ENCODE measurements around the gene FN1.
"Not testable (repeated sequence)": the region's sequence is repeated elsewhere in the genome, so short reads cannot be mapped to it uniquely, and the experiment has no call there.

Gene FN1

DNA sequence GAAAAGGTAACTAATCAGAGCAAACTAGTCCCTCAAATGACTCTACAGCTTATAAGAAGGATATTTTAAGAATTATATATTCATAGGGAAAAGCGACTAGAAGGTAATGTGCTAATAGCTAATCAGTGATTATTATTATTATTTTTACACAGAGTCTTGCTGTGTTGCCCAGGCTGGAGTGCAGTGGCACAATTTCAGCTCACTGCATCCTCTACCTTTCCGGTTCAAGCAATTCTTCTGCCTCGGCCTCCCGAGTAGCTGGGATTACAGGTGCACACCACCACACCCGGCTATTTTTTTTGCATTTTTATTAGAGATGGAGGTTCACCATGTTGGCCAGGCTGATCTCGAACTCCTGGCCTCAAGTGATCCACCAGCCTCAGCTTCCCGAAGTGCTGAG, 27.4 kb downstream of the FN1 start:
- not testable (repeated sequence) for H3K9ac ChIP-seq (ENCODE audit: low read depth in 1 of 2, low read length in 2 of 2); H3K4me3 ChIP-seq (ENCODE audit: low read depth in 1 of 2, low read length in 2 of 2); H3K27ac ChIP-seq (ENCODE audit: low read depth, low read length); H3K27me3 ChIP-seq (ENCODE audit: control insufficient read depth in 1 of 2, insufficient read depth in 2 of 2, low read length in 2 of 2); H3K36me3 ChIP-seq (ENCODE audit: control insufficient read depth in 1 of 2, insufficient read depth in 2 of 2, low read length in 2 of 2); H3K9me3 ChIP-seq (ENCODE audit: control insufficient read depth in 1 of 2, low read length in 2 of 2); H3K4me1 ChIP-seq (ENCODE audit: control insufficient read depth in 1 of 2, insufficient read depth in 2 of 2, low read length in 2 of 2)

DNA sequence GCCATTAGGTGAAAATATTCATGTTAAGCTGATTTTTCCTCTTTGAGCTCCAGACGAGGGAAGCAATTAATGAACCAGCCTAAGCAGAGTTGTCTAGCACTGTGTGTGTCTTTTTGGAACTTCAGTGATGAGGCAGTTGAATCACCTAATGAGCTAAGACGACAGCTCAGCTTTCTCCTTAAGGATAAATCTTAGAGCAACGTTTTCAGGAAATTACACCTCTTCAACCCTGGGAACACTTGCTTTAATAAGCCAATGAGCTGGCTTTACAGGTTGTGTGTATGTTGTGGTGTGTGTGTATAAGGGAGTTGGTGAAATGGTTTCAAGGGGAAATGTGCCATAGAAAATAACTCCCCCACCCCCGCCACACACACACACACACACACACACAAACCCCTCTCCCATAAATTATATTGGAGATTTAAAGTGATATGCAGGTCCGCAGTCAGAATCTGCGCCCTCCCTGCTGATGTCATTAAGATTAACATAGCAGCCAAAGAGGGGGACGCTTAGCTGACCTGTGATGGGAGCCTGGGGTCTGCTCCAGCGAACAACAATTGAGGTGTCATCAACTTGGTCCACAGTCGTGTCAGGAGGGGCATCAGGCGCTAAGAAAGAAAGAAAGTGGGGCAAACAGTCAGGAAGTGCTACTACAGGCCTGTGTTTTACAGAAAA, 28.1 kb downstream of the FN1 start:
- H3K4me3 ChIP-seq (ENCODE audit: low read depth in 1 of 2, low read length in 2 of 2) = no peak overlapping the region
- no peak overlapping the region for H3K9ac ChIP-seq (ENCODE audit: low read depth in 1 of 2, low read length in 2 of 2)
- no peaks in the 10 kb centered on the region for H3K27me3 ChIP-seq (ENCODE audit: control insufficient read depth in 1 of 2, insufficient read depth in 2 of 2, low read length in 2 of 2)
- H3K36me3 ChIP-seq (ENCODE audit: control insufficient read depth in 1 of 2, insufficient read depth in 2 of 2, low read length in 2 of 2) = peaks cover 0 to 4% of the 10 kb centered on the region in 2 donors
- H3K9me3 ChIP-seq (ENCODE audit: control insufficient read depth in 1 of 2, low read length in 2 of 2) = no peaks in the 10 kb centered on the region
- no peaks in the 10 kb centered on the region for H3K4me1 ChIP-seq (ENCODE audit: control insufficient read depth in 1 of 2, insufficient read depth in 2 of 2, low read length in 2 of 2)
- no peak overlapping the region for H3K27ac ChIP-seq (ENCODE audit: low read depth, low read length)

DNA sequence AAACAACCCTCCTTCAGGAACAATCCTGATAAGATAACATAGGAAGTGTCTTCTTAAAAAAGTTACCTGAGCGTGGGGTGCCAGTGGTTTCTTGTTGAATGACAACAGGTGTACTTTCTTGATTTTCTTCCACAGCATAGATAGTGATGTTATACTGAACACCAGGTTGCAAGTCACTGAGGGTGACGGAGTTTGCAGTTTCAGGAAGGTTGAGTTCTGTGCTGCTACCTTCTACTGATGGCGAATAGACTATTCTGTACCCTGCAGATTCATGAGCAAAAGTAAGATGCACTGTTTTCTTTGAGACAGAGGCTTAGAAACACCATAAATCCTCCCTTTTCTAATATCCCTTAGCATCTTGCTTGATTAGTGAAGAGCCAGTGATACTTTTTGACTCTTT, 28.8 kb downstream of the FN1 start:
- no peak overlapping the region for H3K4me3 ChIP-seq (ENCODE audit: low read depth in 1 of 2, low read length in 2 of 2)
- H3K36me3 ChIP-seq (ENCODE audit: control insufficient read depth in 1 of 2, insufficient read depth in 2 of 2, low read length in 2 of 2) = peaks cover 0 to 4% of the 10 kb centered on the region in 2 donors
- no peak overlapping the region for H3K9ac ChIP-seq (ENCODE audit: low read depth in 1 of 2, low read length in 2 of 2)
- no peaks in the 10 kb centered on the region for H3K27me3 ChIP-seq (ENCODE audit: control insufficient read depth in 1 of 2, insufficient read depth in 2 of 2, low read length in 2 of 2)
- no peaks in the 10 kb centered on the region for H3K4me1 ChIP-seq (ENCODE audit: control insufficient read depth in 1 of 2, insufficient read depth in 2 of 2, low read length in 2 of 2)
- no peak overlapping the region for H3K27ac ChIP-seq (ENCODE audit: low read depth, low read length)
- no peaks in the 10 kb centered on the region for H3K9me3 ChIP-seq (ENCODE audit: control insufficient read depth in 1 of 2, low read length in 2 of 2)

DNA sequence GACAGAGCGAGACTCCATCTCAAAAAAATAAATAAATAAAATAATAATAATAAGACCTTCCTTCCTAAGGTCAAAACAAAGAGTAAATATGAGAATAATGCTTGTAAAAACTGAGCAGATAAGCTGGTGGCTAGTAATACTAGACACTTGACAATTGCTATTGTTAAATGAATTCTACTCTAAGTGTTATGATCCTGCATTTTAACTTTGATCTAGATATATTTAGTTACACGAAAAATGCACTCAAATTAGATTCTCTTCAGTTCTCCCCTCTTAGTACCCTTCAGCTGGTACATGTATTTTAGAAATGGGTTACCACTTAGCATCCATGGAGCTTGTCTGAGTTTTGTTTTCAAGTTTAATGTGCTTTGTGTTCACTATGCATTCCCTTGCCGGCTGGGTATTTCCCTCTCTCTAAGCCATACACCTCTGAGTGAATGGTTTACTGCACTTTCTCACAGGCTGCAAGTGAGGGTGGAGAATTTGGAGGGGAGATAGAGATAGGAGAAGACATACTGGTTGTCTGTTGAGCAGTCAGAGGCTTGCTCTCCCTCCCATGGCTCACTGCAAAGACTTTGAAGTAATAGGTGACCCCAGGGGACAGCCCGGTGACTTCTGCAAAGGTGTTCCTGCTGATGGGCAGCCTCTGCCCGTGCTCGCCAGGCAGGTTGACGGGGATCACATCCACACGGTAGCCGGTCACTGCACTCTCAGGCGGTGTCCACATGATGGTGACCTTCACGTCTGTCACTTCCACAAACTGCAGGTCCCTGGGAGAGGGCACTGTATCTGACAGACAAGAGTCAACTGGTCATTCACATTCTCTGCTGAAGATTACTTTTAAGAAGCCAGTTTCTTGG, 29.9 kb downstream of the FN1 start:
- H3K27ac ChIP-seq (ENCODE audit: low read depth, low read length) = no peak overlapping the region
- peaks cover 0 to 4% of the 10 kb centered on the region in 2 donors for H3K36me3 ChIP-seq (ENCODE audit: control insufficient read depth in 1 of 2, insufficient read depth in 2 of 2, low read length in 2 of 2)
- no peak overlapping the region for H3K4me3 ChIP-seq (ENCODE audit: low read depth in 1 of 2, low read length in 2 of 2)
- H3K4me1 ChIP-seq (ENCODE audit: control insufficient read depth in 1 of 2, insufficient read depth in 2 of 2, low read length in 2 of 2) = no peaks in the 10 kb centered on the region
- H3K9ac ChIP-seq (ENCODE audit: low read depth in 1 of 2, low read length in 2 of 2) = no peak overlapping the region
- H3K9me3 ChIP-seq (ENCODE audit: control insufficient read depth in 1 of 2, low read length in 2 of 2) = no peaks in the 10 kb centered on the region
- H3K27me3 ChIP-seq (ENCODE audit: control insufficient read depth in 1 of 2, insufficient read depth in 2 of 2, low read length in 2 of 2) = no peaks in the 10 kb centered on the region

DNA sequence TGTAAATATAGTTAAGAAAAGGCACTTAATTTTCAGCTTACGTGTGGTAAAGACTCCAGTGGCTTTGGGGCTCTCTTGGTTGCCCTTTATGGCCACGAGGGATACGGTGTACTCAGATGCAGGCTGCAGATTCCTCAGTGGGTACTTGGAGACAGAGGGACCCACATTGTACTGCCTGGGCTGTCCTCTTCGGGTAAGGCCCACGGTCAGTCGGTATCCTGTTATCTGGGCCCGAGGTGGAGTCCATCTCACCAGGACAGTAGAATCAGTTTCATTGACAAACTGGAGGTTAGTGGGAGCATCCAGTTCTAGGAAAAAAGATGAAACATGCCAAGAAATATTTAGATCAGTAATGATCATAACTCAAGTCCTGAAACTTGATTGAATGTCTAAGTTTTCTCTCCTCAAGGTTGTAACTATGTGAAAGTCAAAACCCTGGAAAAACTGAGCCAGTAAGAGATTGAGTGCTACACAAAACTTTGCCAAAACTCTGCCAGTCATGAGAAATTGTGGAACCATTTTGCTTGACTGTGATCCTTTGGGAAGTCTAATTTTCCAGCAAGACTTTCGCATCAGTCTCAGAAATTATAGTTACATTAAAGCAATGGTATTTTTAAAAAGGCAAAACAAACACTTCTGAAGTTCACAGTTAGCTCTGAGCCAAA, 31.4 kb downstream of the FN1 start:
- Histone ChIP-seq H3K9ac (ENCODE audit: low read depth in 1 of 2, low read length in 2 of 2) (no peak overlapping the region), H3K4me1 (ENCODE audit: control insufficient read depth in 1 of 2, insufficient read depth in 2 of 2, low read length in 2 of 2) (no peaks in the 10 kb centered on the region), H3K9me3 (ENCODE audit: control insufficient read depth in 1 of 2, low read length in 2 of 2) (no peaks in the 10 kb centered on the region), H3K27me3 (ENCODE audit: control insufficient read depth in 1 of 2, insufficient read depth in 2 of 2, low read length in 2 of 2) (no peaks in the 10 kb centered on the region), H3K4me3 (ENCODE audit: low read depth in 1 of 2, low read length in 2 of 2) (no peak overlapping the region), H3K36me3 (ENCODE audit: control insufficient read depth in 1 of 2, insufficient read depth in 2 of 2, low read length in 2 of 2) (peaks cover 0 to 4% of the 10 kb centered on the region in 2 donors), H3K27ac (ENCODE audit: low read depth, low read length) (no peak overlapping the region)

DNA sequence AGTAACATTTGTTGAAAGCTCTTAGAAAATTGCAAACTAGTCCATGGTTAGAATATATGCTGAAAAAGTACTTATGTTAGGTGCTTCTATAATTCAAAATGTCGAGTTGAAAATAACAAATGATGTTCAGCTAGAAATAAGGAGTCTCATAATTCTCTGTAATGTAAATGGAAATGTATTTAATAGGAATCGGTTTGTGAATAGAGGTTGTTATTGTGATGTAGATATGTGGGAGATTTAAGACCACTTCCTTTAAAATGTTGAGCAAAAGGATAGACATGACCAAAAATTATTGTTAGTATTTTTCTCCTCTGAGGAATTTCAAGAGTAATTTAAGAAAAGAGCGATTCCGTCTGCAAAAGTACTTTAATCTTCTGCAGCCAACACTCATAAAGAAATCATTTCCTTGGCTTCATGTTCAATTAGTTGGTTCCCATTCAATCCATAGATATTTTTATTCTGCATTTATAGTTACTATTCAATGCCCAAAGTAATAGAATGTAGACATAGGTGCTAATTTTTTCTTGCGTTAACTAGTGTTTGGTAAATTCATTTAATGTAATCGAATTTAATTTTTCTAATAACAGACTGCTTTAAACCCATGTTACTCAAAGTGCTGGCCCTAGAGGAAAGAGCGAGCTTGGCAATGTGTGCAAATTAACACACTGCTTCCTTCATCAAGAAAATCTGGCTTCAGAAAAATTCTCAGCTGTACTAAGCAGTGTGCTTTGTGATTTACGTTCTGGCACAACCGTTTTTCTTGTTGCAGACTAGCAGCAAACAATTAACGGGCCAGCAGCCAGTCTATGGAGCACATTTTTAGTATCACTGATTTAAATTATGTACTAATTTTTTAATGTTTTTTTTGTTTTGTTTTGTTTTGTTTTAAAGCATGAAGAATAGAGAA, 32.2 kb downstream of the FN1 start:
- H3K9ac ChIP-seq (ENCODE audit: low read depth in 1 of 2, low read length in 2 of 2) = no peak overlapping the region
- H3K36me3 ChIP-seq (ENCODE audit: control insufficient read depth in 1 of 2, insufficient read depth in 2 of 2, low read length in 2 of 2) = peaks cover 0 to 4% of the 10 kb centered on the region in 2 donors
- H3K27me3 ChIP-seq (ENCODE audit: control insufficient read depth in 1 of 2, insufficient read depth in 2 of 2, low read length in 2 of 2) = no peaks in the 10 kb centered on the region
- no peak overlapping the region for H3K4me3 ChIP-seq (ENCODE audit: low read depth in 1 of 2, low read length in 2 of 2)
- no peak overlapping the region for H3K27ac ChIP-seq (ENCODE audit: low read depth, low read length)
- no peaks in the 10 kb centered on the region for H3K4me1 ChIP-seq (ENCODE audit: control insufficient read depth in 1 of 2, insufficient read depth in 2 of 2, low read length in 2 of 2)
- H3K9me3 ChIP-seq (ENCODE audit: control insufficient read depth in 1 of 2, low read length in 2 of 2) = no peaks in the 10 kb centered on the region

DNA sequence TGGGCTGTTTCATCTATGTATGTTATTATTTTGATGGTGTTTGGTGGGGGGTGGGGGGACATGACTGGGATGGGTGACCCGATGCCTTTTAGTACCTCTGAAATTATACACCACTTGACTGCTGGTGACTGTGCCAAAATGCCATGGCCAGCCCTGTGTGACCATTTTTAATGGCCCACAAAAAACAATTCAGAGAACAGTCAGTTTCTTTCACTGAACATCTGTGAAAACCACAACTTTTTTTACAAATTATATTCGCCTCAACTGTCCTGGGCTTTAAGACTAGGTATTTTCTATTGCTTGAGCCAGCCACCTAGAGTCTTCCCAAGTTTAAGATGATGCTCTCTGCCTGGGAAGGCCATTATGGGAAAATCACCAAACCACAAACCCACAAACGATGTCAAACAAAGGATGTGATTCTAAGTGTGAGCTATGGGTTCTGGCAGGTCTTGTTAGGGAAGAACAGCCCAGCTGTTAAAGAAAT, 33.9 kb downstream of the FN1 start:
- no peak overlapping the region for H3K27ac ChIP-seq (ENCODE audit: low read depth, low read length)
- H3K27me3 ChIP-seq (ENCODE audit: control insufficient read depth in 1 of 2, insufficient read depth in 2 of 2, low read length in 2 of 2) = no peaks in the 10 kb centered on the region
- no peaks in the 10 kb centered on the region for H3K9me3 ChIP-seq (ENCODE audit: control insufficient read depth in 1 of 2, low read length in 2 of 2)
- H3K9ac ChIP-seq (ENCODE audit: low read depth in 1 of 2, low read length in 2 of 2) = no peak overlapping the region
- no peak overlapping the region for H3K4me3 ChIP-seq (ENCODE audit: low read depth in 1 of 2, low read length in 2 of 2)
- H3K4me1 ChIP-seq (ENCODE audit: control insufficient read depth in 1 of 2, insufficient read depth in 2 of 2, low read length in 2 of 2) = no peaks in the 10 kb centered on the region
- H3K36me3 ChIP-seq (ENCODE audit: control insufficient read depth in 1 of 2, insufficient read depth in 2 of 2, low read length in 2 of 2) = peaks cover 0 to 4% of the 10 kb centered on the region in 2 donors

DNA sequence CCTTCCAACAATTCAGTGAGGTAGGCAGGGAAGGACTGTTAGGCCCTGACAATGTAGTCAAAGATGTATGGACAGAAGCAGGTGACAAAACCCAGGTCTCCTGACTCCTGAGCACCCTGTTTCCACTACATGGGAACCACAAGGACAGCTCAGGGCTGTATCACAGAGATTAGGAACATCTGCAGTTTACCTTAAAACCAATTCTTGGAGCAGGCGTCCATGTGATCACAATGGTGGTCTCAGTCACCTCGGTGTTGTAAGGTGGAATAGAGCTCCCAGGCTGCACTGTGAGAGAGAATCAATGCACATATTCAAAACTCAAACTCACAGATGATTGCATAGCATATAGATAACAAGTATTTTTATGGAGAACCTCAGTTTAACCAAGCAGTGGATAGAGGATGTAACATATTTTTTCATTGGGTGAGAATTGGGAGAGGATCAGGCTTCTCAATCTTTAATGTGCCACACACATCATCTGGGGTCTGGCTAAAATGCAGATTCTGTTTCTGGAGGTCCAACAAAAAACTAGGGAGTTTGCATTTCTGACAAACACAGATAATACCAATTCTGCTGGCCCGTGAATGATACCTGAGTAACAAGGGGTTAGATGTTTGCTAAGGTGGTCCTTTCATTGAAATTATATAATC, 36.7 kb downstream of the FN1 start:
- H3K4me3 ChIP-seq (ENCODE audit: low read depth in 1 of 2, low read length in 2 of 2) = no peak overlapping the region
- no peaks in the 10 kb centered on the region for H3K36me3 ChIP-seq (ENCODE audit: control insufficient read depth in 1 of 2, insufficient read depth in 2 of 2, low read length in 2 of 2)
- no peaks in the 10 kb centered on the region for H3K9me3 ChIP-seq (ENCODE audit: control insufficient read depth in 1 of 2, low read length in 2 of 2)
- H3K4me1 ChIP-seq (ENCODE audit: control insufficient read depth in 1 of 2, insufficient read depth in 2 of 2, low read length in 2 of 2) = no peaks in the 10 kb centered on the region
- H3K27ac ChIP-seq (ENCODE audit: low read depth, low read length) = no peak overlapping the region
- H3K27me3 ChIP-seq (ENCODE audit: control insufficient read depth in 1 of 2, insufficient read depth in 2 of 2, low read length in 2 of 2) = no peaks in the 10 kb centered on the region
- no peak overlapping the region for H3K9ac ChIP-seq (ENCODE audit: low read depth in 1 of 2, low read length in 2 of 2)

DNA sequence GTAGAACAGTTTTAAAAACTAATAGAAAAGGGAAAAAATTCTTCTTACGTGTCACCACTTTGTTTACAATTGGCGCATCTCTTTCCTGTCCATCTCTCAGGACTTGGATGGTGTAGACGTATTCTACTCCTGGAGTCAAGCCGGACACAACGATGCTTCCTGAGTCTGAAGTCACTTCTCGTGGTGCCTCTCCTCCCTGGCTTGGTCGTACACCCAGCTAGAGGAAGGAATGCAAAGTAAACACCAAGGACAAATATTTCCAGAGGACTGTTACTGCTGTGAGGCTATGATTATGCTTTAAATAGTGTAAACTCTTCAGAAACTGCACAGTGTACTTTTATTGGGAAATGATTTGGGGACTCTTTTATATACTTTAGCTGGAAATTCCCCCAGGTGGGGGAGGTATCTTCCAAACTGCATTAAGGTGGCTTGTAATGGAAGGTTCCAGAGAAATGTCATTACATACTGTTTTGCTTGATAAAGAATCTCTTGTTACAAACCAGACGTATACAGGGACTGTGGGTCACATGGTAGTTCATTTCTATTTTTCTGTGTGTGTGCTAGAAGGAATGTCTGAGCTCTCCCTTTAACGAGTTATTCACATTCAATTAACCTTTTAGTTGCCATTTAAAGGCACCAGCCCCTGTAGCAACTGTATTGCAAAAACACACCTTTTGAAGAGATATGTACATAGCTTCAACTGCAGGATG, 38.1 kb downstream of the FN1 start:
- Histone ChIP-seq H3K36me3 (ENCODE audit: control insufficient read depth in 1 of 2, insufficient read depth in 2 of 2, low read length in 2 of 2) (peaks cover 0 to 2% of the 10 kb centered on the region in 2 donors), H3K9ac (ENCODE audit: low read depth in 1 of 2, low read length in 2 of 2) (no peak overlapping the region), H3K9me3 (ENCODE audit: control insufficient read depth in 1 of 2, low read length in 2 of 2) (no peaks in the 10 kb centered on the region), H3K27me3 (ENCODE audit: control insufficient read depth in 1 of 2, insufficient read depth in 2 of 2, low read length in 2 of 2) (no peaks in the 10 kb centered on the region), H3K4me1 (ENCODE audit: control insufficient read depth in 1 of 2, insufficient read depth in 2 of 2, low read length in 2 of 2) (no peaks in the 10 kb centered on the region), H3K27ac (ENCODE audit: low read depth, low read length) (no peak overlapping the region), H3K4me3 (ENCODE audit: low read depth in 1 of 2, low read length in 2 of 2) (no peak overlapping the region)
